ENCODE data around the gene MSI2. TPM values are rescaled to one million over a fixed set of nuclear protein-coding genes. Genes with fewer than 3 reads are reported as not detected.

MSI2 gene
- total and polyA plus RNA-seq, 9 of the 15 experiments (the other 6 are each of a cell fraction or from before 2014, with no cell fraction given), result 4.6 to 61.8 (median 42.4) TPM

DNA sequence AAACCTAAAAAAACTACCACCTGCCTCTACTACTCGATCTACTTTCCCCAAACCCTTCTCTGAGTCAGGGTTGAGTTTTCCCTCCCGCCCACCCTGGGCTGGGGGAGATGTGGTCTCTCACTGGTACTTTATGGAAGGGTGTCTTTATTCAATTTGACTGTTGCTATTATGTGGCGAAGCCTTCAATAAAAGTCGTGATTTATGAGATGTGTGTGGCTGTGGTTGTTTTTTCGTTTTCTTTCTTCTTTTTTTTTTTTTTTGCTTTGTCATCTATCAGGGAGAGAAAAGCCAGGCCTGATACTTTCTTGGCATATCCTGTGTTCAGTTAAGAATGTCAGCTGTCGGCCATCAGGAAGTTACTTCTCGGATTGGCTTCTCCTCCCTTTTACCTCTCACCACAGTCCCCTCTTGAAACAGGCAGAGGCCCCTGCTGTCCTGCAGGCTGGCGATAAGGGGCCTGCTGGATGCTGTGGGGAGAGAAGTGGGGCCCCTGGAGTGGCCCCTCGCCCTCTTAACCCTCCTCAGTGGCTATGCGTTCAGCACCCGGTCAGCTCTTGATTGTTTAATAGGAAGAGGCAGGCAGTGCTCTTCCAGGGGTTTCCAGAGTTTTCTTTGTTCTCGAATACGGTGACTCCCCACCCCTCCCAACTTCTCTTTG is 123.0 kb downstream of the MSI2 start (continued):
- TF ChIP-seq, protein P1, sequence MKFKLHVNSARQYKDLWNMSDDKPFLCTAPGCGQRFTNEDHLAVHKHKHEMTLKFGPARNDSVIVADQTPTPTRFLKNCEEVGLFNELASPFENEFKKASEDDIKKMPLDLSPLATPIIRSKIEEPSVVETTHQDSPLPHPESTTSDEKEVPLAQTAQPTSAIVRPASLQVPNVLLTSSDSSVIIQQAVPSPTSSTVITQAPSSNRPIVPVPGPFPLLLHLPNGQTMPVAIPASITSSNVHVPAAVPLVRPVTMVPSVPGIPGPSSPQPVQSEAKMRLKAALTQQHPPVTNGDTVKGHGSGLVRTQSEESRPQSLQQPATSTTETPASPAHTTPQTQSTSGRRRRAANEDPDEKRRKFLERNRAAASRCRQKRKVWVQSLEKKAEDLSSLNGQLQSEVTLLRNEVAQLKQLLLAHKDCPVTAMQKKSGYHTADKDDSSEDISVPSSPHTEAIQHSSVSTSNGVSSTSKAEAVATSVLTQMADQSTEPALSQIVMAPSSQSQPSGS (CRISPR knock-in tag; IDR thresholded peaks at IDR 0.05), result no peak
- TF ChIP-seq CBFA2T2 (conservative IDR thresholded peaks at IDR 0.05) (peak; percentile 97), CHAMP1 (IDR thresholded peaks at IDR 0.05) (no peak), CEBPB (tag; IDR thresholded peaks at IDR 0.05) (no peak), ELK3 (CRISPR knock-in tag; IDR thresholded peaks at IDR 0.05) (no peak), PYGO2 (tag; IDR thresholded peaks at IDR 0.05) (no peak), VEZF1 (CRISPR knock-in tag; IDR thresholded peaks at IDR 0.05) (peak; percentile 81), FOXK1 (CRISPR knock-in tag; IDR thresholded peaks at IDR 0.05; ENCODE audit: borderline replicate concordance) (no peak), ZC3H11A (IDR thresholded peaks at IDR 0.05; ENCODE audit: low read depth, low read length) (no peak), ZNF583 (CRISPR knock-in tag; IDR thresholded peaks at IDR 0.05) (no peak), EGR1 (conservative IDR thresholded peaks at IDR 0.05) (no peak), ZNF766 (CRISPR knock-in tag; conservative IDR thresholded peaks at IDR 0.05) (no peak)
- TF ChIP-seq, protein P2, sequence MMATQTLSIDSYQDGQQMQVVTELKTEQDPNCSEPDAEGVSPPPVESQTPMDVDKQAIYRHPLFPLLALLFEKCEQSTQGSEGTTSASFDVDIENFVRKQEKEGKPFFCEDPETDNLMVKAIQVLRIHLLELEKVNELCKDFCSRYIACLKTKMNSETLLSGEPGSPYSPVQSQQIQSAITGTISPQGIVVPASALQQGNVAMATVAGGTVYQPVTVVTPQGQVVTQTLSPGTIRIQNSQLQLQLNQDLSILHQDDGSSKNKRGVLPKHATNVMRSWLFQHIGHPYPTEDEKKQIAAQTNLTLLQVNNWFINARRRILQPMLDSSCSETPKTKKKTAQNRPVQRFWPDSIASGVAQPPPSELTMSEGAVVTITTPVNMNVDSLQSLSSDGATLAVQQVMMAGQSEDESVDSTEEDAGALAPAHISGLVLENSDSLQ (IDR thresholded peaks at IDR 0.05), result peak; percentile 92
- TF ChIP-seq, protein P3, sequence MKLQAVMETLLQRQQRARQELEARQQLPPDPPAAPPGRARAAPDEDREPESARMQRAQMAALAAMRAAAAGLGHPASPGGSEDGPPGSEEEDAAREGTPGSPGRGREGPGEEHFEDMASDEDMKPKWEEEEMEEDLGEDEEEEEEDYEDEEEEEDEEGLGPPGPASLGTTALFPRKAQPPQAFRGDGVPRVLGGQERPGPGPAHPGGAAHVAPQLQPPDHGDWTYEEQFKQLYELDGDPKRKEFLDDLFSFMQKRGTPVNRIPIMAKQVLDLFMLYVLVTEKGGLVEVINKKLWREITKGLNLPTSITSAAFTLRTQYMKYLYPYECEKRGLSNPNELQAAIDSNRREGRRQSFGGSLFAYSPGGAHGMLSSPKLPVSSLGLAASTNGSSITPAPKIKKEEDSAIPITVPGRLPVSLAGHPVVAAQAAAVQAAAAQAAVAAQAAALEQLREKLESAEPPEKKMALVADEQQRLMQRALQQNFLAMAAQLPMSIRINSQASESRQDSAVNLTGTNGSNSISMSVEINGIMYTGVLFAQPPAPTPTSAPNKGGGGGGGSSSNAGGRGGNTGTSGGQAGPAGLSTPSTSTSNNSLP (IDR thresholded peaks at IDR 0.05; ENCODE audit: borderline replicate concordance, low read depth, low read length), result 0 out of 2 replicates have a peak, but pooled peaks have one; percentile 26
- TF ChIP-seq, protein P4, sequence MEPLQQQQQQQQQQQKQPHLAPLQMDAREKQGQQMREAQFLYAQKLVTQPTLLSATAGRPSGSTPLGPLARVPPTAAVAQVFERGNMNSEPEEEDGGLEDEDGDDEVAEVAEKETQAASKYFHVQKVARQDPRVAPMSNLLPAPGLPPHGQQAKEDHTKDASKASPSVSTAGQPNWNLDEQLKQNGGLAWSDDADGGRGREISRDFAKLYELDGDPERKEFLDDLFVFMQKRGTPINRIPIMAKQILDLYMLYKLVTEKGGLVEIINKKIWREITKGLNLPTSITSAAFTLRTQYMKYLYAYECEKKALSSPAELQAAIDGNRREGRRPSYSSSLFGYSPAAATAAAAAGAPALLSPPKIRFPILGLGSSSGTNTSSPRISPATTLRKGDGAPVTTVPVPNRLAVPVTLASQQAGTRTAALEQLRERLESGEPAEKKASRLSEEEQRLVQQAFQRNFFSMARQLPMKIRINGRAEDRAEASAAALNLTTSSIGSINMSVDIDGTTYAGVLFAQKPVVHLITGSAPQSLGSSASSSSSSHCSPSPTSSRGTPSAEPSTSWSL (CRISPR knock-in tag; IDR thresholded peaks at IDR 0.05; ENCODE audit: borderline replicate concordance), result no peak

All from K562 (cell line).